KMS-11 (cell line): ENCODE measurements around the gene SNRPA.

ENCODE experiments used
- H2AFZ ChIP-seq: fragments of 200-600 bp; sonication (generic); 2 replicates; pipeline ENCODE4 v1.6.1; 2016; ENCODE audit warnings: antibody characterized with exemption, mixed run types, low read depth
- H3K27ac ChIP-seq: fragments of 200-600 bp; sonication (generic); 2 replicates; pipeline ENCODE4 v1.6.1; 2016; ENCODE audit warnings: mild to moderate bottlenecking, mixed run types
- H3K27me3 ChIP-seq: fragments of 200-600 bp; sonication (generic); 2 replicates; pipeline ENCODE4 v1.6.1; 2017; ENCODE audit warnings: mild to moderate bottlenecking, low read depth, mixed run types, moderate library complexity; ENCODE audit not compliant: insufficient read depth
- H3K36me3 ChIP-seq: fragments of 200-600 bp; sonication (generic); 2 replicates; pipeline ENCODE4 v1.6.1; 2017; ENCODE audit warnings: mild to moderate bottlenecking, mixed run types; ENCODE audit not compliant: insufficient read depth
- H3K4me1 ChIP-seq: fragments of 200-600 bp; sonication (generic); 2 replicates; pipeline ENCODE4 v1.6.1; 2016; ENCODE audit warnings: mild to moderate bottlenecking, low read depth, mixed run types; ENCODE audit not compliant: poor library complexity, severe bottlenecking
- H3K4me2 ChIP-seq: fragments of 200-600 bp; sonication (generic); 2 replicates; pipeline ENCODE4 v1.7.0; 2016; ENCODE audit warnings: mild to moderate bottlenecking, mixed run types
- H3K4me3 ChIP-seq: fragments of 200-600 bp; sonication (generic); IDR thresholded peaks from 2 replicates; pipeline ENCODE4 v1.6.1; 2017; ENCODE audit warnings: low read depth, low read length, mixed read lengths; ENCODE audit not compliant: insufficient read depth
- H3K79me2 ChIP-seq: fragments of 200-600 bp; sonication (generic); 2 replicates; pipeline ENCODE4 v1.6.1; 2016; ENCODE audit warnings: low read depth, mixed run types; ENCODE audit not compliant: insufficient read depth
- H3K9ac ChIP-seq: fragments of 200-600 bp; sonication (generic); 2 replicates; pipeline ENCODE4 v1.6.1; 2016; ENCODE audit warnings: mild to moderate bottlenecking, mixed run types
- H4K20me1 ChIP-seq: fragments of 200-600 bp; sonication (generic); 2 replicates; pipeline ENCODE4 v1.6.1; 2016; ENCODE audit warnings: mild to moderate bottlenecking, mixed run types; ENCODE audit not compliant: insufficient read depth
- CTCF ChIP-seq: fragments of 200-600 bp; sonication (generic); conservative IDR thresholded peaks from 2 replicates; pipeline ENCODE4 v1.6.1; 2017; ENCODE audit warnings: low read depth, mild to moderate bottlenecking, antibody characterized with exemption, low read length, moderate library complexity, mixed read lengths

The SNRPA gene

GRCh38 chr19:40775632-40776022, 24.6 kb downstream of the SNRPA start:
- peaks cover 12% of the 10 kb centered on the region for H3K4me1 ChIP-seq
- no peak overlapping the region for H3K4me2 ChIP-seq
- H3K9ac ChIP-seq, result no peak overlapping the region
- no peaks in the 10 kb centered on the region for H3K36me3 ChIP-seq
- no peak for TF ChIP-seq CTCF
- no peaks in the 10 kb centered on the region for H3K79me2 ChIP-seq
- no peak overlapping the region for H3K27ac ChIP-seq
- H3K4me3 ChIP-seq, result no peak overlapping the region
- no peaks in the 10 kb centered on the region for H4K20me1 ChIP-seq
- peaks cover 25% of the 10 kb centered on the region for H3K27me3 ChIP-seq
- no peak overlapping the region for H2AFZ ChIP-seq

DNA sequence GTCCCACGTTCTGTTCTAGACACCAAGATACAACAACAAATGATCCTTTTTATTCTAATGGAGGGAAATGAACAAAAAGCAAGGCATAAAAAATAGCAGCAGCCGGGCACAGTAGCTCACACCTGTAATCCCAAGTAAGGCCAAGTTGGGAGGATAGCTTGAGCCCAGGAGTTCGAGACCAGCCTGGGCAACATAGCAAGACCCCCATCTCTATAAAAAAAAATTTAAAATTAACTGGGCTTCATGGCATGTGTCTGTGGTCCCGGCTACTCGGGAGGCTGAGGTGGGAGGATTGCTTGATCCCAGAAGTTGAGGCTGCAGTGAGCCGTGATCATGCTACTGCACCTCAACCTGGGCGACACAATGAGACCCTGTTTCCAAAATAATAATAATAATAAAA, 25.4 kb downstream of the SNRPA start:
- Histone ChIP-seq H4K20me1 (no peaks in the 10 kb centered on the region), H3K4me2 (peak overlapping the region; percentile 69), H3K79me2 (no peaks in the 10 kb centered on the region), H3K9ac (no peak overlapping the region), H3K27ac (no peak overlapping the region), H2AFZ (no peak overlapping the region), H3K4me1 (peaks cover 12% of the 10 kb centered on the region), H3K36me3 (no peaks in the 10 kb centered on the region), H3K27me3 (peaks cover 25% of the 10 kb centered on the region), H3K4me3 (no peak overlapping the region)
- no peak for TF ChIP-seq CTCF

GRCh38 chr19:40776932-40777644, 26.1 kb downstream of the SNRPA start:
- Histone ChIP-seq H3K36me3 (no peaks in the 10 kb centered on the region), H2AFZ (peak overlapping the region; percentile 67; the same call in 1 of the 2 replicates), H3K27ac (peak overlapping the region; percentile 86), H3K4me1 (peaks cover 12% of the 10 kb centered on the region), H4K20me1 (no peaks in the 10 kb centered on the region), H3K4me2 (peak overlapping the region; percentile 98), H3K9ac (peak overlapping the region; percentile 57; the same call in 1 of the 2 replicates), H3K27me3 (peaks cover 25% of the 10 kb centered on the region), H3K79me2 (no peaks in the 10 kb centered on the region), H3K4me3 (peak overlapping the region; percentile 29)
- no peak for TF ChIP-seq CTCF

DNA sequence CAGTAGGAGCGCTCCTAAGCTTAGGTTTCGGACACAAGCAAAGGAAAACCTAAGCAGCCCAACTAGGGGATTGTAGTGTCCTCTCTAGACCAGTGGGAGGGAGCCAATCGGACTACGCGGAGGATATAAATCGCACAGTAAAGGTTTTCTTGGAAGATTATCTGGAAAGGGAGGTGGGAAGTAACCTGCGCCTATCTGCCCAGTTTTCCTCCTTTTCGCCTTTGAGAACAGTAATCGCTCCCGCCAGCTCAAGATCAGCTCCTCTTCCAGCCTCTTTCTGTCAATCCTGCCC, 26.6 kb downstream of the SNRPA start:
- no peaks in the 10 kb centered on the region for H3K36me3 ChIP-seq
- no peaks in the 10 kb centered on the region for H4K20me1 ChIP-seq
- peak overlapping the region; percentile 98 for H3K4me2 ChIP-seq
- peaks cover 25% of the 10 kb centered on the region for H3K27me3 ChIP-seq
- no peaks in the 10 kb centered on the region for H3K79me2 ChIP-seq
- peak overlapping the region; percentile 67; the same call in 1 of the 2 replicates for H2AFZ ChIP-seq
- peak overlapping the region; percentile 86 for H3K27ac ChIP-seq
- H3K4me3 ChIP-seq, result peak overlapping the region; percentile 58
- TF ChIP-seq CTCF, result no peak
- H3K9ac ChIP-seq, result peak overlapping the region; percentile 57; the same call in 1 of the 2 replicates
- H3K4me1 ChIP-seq, result peaks cover 12% of the 10 kb centered on the region
